Endothelial cell of umbilical vein (primary cell): ENCODE measurements around the gene DLGAP1. TPM values are rescaled to one million over a fixed set of nuclear protein-coding genes. Genes with fewer than 3 reads are reported as not detected.

Source experiments
- BruUV-seq: library from RNA; stranded (reverse); fragments of 400-500 nt; replicated peaks from 2 replicates; lab custom pipeline; 2021; lab: Mats Ljungman, UMichigan
- CTCF ChIA-PET: fragments of 300-600, 350-600 bp; sonication (Branson Sonifier 250); formaldehyde crosslinking; loops from one replicate; lab custom pipeline; 2021; ENCODE audit warnings: antibody characterized with exemption, inconsistent platforms; lab: Charles Lee
- POLR2A ChIA-PET: fragments of 300-600, 350-600 bp; sonication (Branson Sonifier 250); formaldehyde crosslinking; loops from one replicate; lab custom pipeline; 2021; ENCODE audit warnings: antibody characterized with exemption, inconsistent platforms; lab: Charles Lee
- DNase-seq: peaks from one replicate; pipeline ENCODE4 v3.0.0-alpha.2; 2011; ENCODE audit warnings: low read depth, low spot score
- FAIRE-seq: peaks from 2 replicates; lab custom pipeline; 2011; peaks lifted over from hg19 to GRCh38; lab: Jason Lieb, UNC
- H2AFZ ChIP-seq: 2 replicates; pipeline ENCODE4 v1.6.0; 2012; ENCODE audit warnings: low read depth, low read length, control low read depth, inconsistent platforms
- H3K27ac ChIP-seq: 2 replicates; pipeline ENCODE4 v1.5.1; 2011; ENCODE audit warnings: low read depth, mild to moderate bottlenecking, control low read depth, low read length, moderate library complexity; ENCODE audit not compliant: insufficient read depth
- H3K27me3 ChIP-seq, 2 experiments: 2 replicates each; pipeline versions ENCODE4 v1.6.0 to v1.6.1; 2011; ENCODE audit warnings: low read length in 2 of 2, mixed read lengths in 1 of 2; ENCODE audit not compliant: control insufficient read depth in 2 of 2, insufficient read depth in 2 of 2
- H3K36me3 ChIP-seq, 2 experiments: 2 replicates in 1 of 2; 3 replicates in 1 of 2; pipeline ENCODE4 v1.5.1; 2011; ENCODE audit warnings: low read length in 2 of 2, mild to moderate bottlenecking in 1 of 2, moderate library complexity in 1 of 2; ENCODE audit not compliant: control insufficient read depth in 2 of 2, insufficient read depth in 2 of 2; ENCODE audit errors: extremely low read depth in 1 of 2
- H3K4me1 ChIP-seq: 3 replicates; pipeline ENCODE4 v1.5.1; 2011; ENCODE audit warnings: mild to moderate bottlenecking, low read length; ENCODE audit not compliant: control insufficient read depth, insufficient read depth; ENCODE audit errors: extremely low read depth
- H3K4me2 ChIP-seq: 2 replicates; pipeline ENCODE4 v1.6.1; 2011; ENCODE audit warnings: low read length, control low read depth, mixed read lengths; ENCODE audit not compliant: insufficient read depth
- H3K4me3 ChIP-seq, 3 experiments: fragments of 200-600 bp in 1 of 3; sonication (generic), shearing (Covaris generic) in 1 of 3; replicated peaks in 1 of 3; 2 replicates each; pipeline ENCODE4 v1.5.1; 2011 to 2016; ENCODE audit warnings: control low read depth in 3 of 3, low read length in 3 of 3, mild to moderate bottlenecking in 2 of 3, inconsistent platforms in 1 of 3, low read depth in 1 of 3, moderate library complexity in 1 of 3; ENCODE audit not compliant: insufficient read depth in 1 of 3
- H3K79me2 ChIP-seq: 2 replicates; pipeline ENCODE4 v1.6.0; 2012; ENCODE audit warnings: low read length, inconsistent platforms; ENCODE audit not compliant: control insufficient read depth, insufficient read depth
- H3K9ac ChIP-seq: replicated peaks from 2 replicates; pipeline ENCODE3; 2011; ENCODE audit warnings: low read length, control low read depth; ENCODE audit not compliant: insufficient read depth; ENCODE audit errors: extremely low read depth
- H3K9me1 ChIP-seq: replicated peaks from 3 replicates; pipeline ENCODE4 v1.6.0; 2011; ENCODE audit warnings: mild to moderate bottlenecking, low read length; ENCODE audit not compliant: control insufficient read depth, insufficient read depth; ENCODE audit errors: extremely low read depth
- H3K9me3 ChIP-seq: replicated peaks from 2 replicates; pipeline ENCODE4 v1.5.1; 2012; ENCODE audit warnings: low read length, inconsistent platforms; ENCODE audit not compliant: control insufficient read depth, insufficient read depth
- H4K20me1 ChIP-seq: replicated peaks from 2 replicates; pipeline ENCODE3; 2011; ENCODE audit warnings: mild to moderate bottlenecking, low read length; ENCODE audit not compliant: control insufficient read depth, insufficient read depth; ENCODE audit errors: extremely low read depth
- CTCF ChIP-seq, 2 donors: IDR thresholded peaks; 1 replicate in 1 of 2; 2 replicates in 1 of 2; pipeline ENCODE4 v1.5.1; 2011; ENCODE audit warnings: low read length in 2 of 2, mild to moderate bottlenecking in 2 of 2, moderate library complexity in 2 of 2, control low read depth in 1 of 2, inconsistent platforms in 1 of 2, low read depth in 1 of 2; ENCODE audit not compliant: insufficient read depth in 1 of 2; ENCODE audit errors: extremely low read depth in 1 of 2
- EZH2 ChIP-seq: IDR thresholded peaks from 2 replicates; pipeline ENCODE4 v1.6.1; 2012; ENCODE audit warnings: borderline replicate concordance, low read depth, mild to moderate bottlenecking, moderate library complexity, low read length, inconsistent platforms; ENCODE audit not compliant: severe bottlenecking
- FOS ChIP-seq: IDR thresholded peaks from 2 replicates; pipeline ENCODE4 v1.6.1; 2011; ENCODE audit warnings: mild to moderate bottlenecking, low read length, moderate library complexity, borderline replicate concordance; ENCODE audit not compliant: insufficient read depth
- GATA2 ChIP-seq: IDR thresholded peaks from 2 replicates; pipeline ENCODE4 v1.7.0; 2011; ENCODE audit warnings: low read depth, mild to moderate bottlenecking, moderate library complexity, mixed read lengths, low read length; ENCODE audit not compliant: insufficient read length, insufficient read depth
- JUN ChIP-seq: IDR thresholded peaks from 2 replicates; pipeline ENCODE4 v1.6.1; 2011; ENCODE audit warnings: borderline replicate concordance, low read depth; ENCODE audit not compliant: insufficient read length, insufficient read depth
- MAX ChIP-seq: IDR thresholded peaks from 2 replicates; pipeline ENCODE4 v1.6.1; 2011; ENCODE audit not compliant: insufficient read depth, insufficient read length
- MYC ChIP-seq: IDR thresholded peaks from one replicate; pipeline ENCODE4 v1.6.1; 2011; ENCODE audit warnings: mild to moderate bottlenecking, low read depth, low read length
- POLR2A ChIP-seq: IDR thresholded peaks from 2 replicates; pipeline ENCODE4 v1.6.1; 2012; ENCODE audit warnings: low read depth, mild to moderate bottlenecking, control low read depth, low read length
- POLR2AphosphoS5 ChIP-seq: IDR thresholded peaks from 2 replicates; pipeline ENCODE4 v1.6.1; 2012; ENCODE audit warnings: low read depth, mild to moderate bottlenecking, control low read depth, low read length, moderate library complexity; ENCODE audit not compliant: insufficient read depth
- dilution Hi-C: fragments of 300-500 bp; cut with MboI; formaldehyde crosslinking; loops from one replicate; pipeline ENCODE4 v1.15.0; 2019; ENCODE audit warnings: low sequenced_read_pairs; ENCODE audit not compliant: extremely low pct_ligation_motif_present
- intact Hi-C: fragments of 100-400 bp; cut with micrococcal nuclease; formaldehyde crosslinking; loops from one replicate; pipeline ENCODE4 v1.10.0; 2022
- polyA plus RNA-seq, 4 experiments: library from polyadenylated mRNA; depleted of rRNA in 3 of 4; stranded (reverse) in 3 of 4; unstranded in 1 of 4; fragments of >200 nt; gene quantifications; 2 replicates each; pipeline versions ENCODE4 v1.2.1 to v1.2.3, GENCODE V29; 2011 to 2012; ENCODE audit warnings: missing spikeins in 1 of 4
- total RNA-seq: library from RNA; stranded (reverse); gene quantifications from 2 replicates; pipeline ENCODE4 v1.2.3, GENCODE V29; 2021

Gene DLGAP1
- total and polyA plus RNA-seq, 2 donors (not counting 3 experiments of a cell fraction or from before 2014, with no cell fraction given): 0.04 TPM; not detected in 1

DNA sequence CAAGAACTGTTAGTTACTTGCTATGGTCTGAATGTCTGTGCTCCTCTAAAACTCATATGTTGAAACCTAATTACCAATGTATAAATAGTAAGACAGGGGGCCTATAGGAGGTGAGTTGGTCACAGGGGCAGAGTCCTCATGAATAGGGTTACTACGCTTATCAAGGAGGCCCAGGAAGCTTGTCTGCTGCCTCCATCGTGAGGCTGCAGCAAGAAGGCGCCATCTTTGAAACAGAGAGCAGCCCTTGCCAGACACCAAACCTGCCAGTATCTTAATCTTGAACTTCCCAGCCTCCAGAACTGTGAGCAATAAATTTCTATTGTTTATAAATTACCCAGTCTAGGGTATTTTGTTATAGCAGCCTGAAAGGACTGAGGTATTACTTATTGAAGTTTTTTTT, 926.0 kb downstream of the DLGAP1 start:
- H3K36me3 ChIP-seq: no peaks in the 10 kb centered on the region
- H3K27me3 ChIP-seq: peaks cover 0 to 2% of the 10 kb centered on the region in 2 experiments
- H3K27ac ChIP-seq: no peak overlapping the region
- H3K9ac ChIP-seq: no peak overlapping the region
- H3K4me3 ChIP-seq: no peak overlapping the region
- no peaks in the 10 kb centered on the region for H3K79me2 ChIP-seq
- FAIRE-seq (no peak), DNase-seq (no peak)
- no TSS peak for BruUV-seq
- TF ChIP-seq CTCF (IDR thresholded peaks at IDR 0.05; ENCODE audit: extremely low read depth in 1 of 2, insufficient read depth in 1 of 2, low read depth in 1 of 2, low read length in 2 of 2) (no peak), MAX (no peak), MYC (no peak), POLR2A (no peak), FOS (no peak), EZH2 (no peak), GATA2 (no peak), POLR2AphosphoS5 (no peak), JUN (no peak)
- CTCF ChIA-PET: interaction anchor here (0.6 to 1.4 kb wide), 5 partner anchors 9 to 60 kb away, joined by 3 to 7 read pairs (median 4); no protein-coding TSS in a partner anchor
- no peak overlapping the region for H3K4me2 ChIP-seq
- dilution Hi-C loops (no loop called here), intact Hi-C loops (no loop called here)
- no peak overlapping the region for H2AFZ ChIP-seq
- POLR2A ChIA-PET: no interaction called here
- H4K20me1 ChIP-seq: no peaks in the 10 kb centered on the region
- H3K9me3 ChIP-seq: no peaks in the 10 kb centered on the region
- H3K9me1 ChIP-seq: no peaks in the 10 kb centered on the region
- H3K4me1 ChIP-seq: no peaks in the 10 kb centered on the region
